Osteoblast (primary cell): ENCODE data around the gene NUDT17. TPM values are rescaled to one million over a fixed set of nuclear protein-coding genes. Genes with fewer than 3 reads are reported as not detected.

Experiments used
- DNase-seq: peaks from one replicate; pipeline ENCODE4 v3.0.0; 2011; ENCODE audit warnings: low spot score, mixed read lengths; ENCODE audit not compliant: insufficient read length; ENCODE audit errors: missing footprints
- H2AFZ ChIP-seq: 2 replicates; pipeline ENCODE4 v1.6.0; 2011; ENCODE audit warnings: mild to moderate bottlenecking, low read length
- H3K27ac ChIP-seq: 2 replicates; pipeline ENCODE4 v1.5.1; 2011; ENCODE audit warnings: mild to moderate bottlenecking, low read depth, low read length, moderate library complexity
- H3K27me3 ChIP-seq: 2 replicates; pipeline ENCODE4 v1.6.0; 2012; ENCODE audit warnings: mild to moderate bottlenecking, control low read depth, inconsistent platforms, low read length, moderate library complexity; ENCODE audit not compliant: insufficient read depth
- H3K36me3 ChIP-seq: 2 replicates; pipeline ENCODE4 v1.5.1; 2011; ENCODE audit warnings: mild to moderate bottlenecking, low read length, control low read depth, moderate library complexity; ENCODE audit not compliant: insufficient read depth
- H3K4me1 ChIP-seq: 2 replicates; pipeline ENCODE4 v1.5.1; 2011; ENCODE audit warnings: mild to moderate bottlenecking, low read length, control low read depth, moderate library complexity; ENCODE audit not compliant: insufficient read depth
- H3K4me2 ChIP-seq: 2 replicates; pipeline ENCODE4 v1.6.0; 2011; ENCODE audit warnings: mild to moderate bottlenecking, low read length; ENCODE audit not compliant: insufficient read depth
- H3K4me3 ChIP-seq: fragments of 200-600 bp; sonication (generic); 3 replicates; pipeline ENCODE4 v1.5.1; 2012; ENCODE audit warnings: mild to moderate bottlenecking, low read length, inconsistent platforms; ENCODE audit not compliant: insufficient read depth
- H3K79me2 ChIP-seq: 2 replicates; pipeline ENCODE4 v1.6.0; 2012; ENCODE audit warnings: mild to moderate bottlenecking, low read length, control low read depth, inconsistent platforms; ENCODE audit not compliant: insufficient read depth
- H3K9me3 ChIP-seq: 2 replicates; pipeline ENCODE4 v1.5.1; 2011; ENCODE audit warnings: low read depth, low read length, control low read depth
- H4K20me1 ChIP-seq: 2 replicates; pipeline ENCODE4 v1.6.0; 2012; ENCODE audit warnings: mild to moderate bottlenecking, low read length, control low read depth; ENCODE audit not compliant: insufficient read depth
- total RNA-seq: library from RNA; depleted of rRNA; stranded (reverse); fragments of >200 nt; gene quantifications from 2 replicates; pipeline ENCODE4 v1.2.3, GENCODE V29; 2012
- TF ChIP-seq, protein P1 (sequence below): IDR thresholded peaks from 2 replicates; pipeline ENCODE4 v1.5.1; 2011; ENCODE audit warnings: mild to moderate bottlenecking, low read depth, low read length, moderate library complexity; ENCODE audit errors: extremely low read depth

Gene NUDT17
- total RNA-seq, 1 donor, result 4.0 TPM

DNA sequence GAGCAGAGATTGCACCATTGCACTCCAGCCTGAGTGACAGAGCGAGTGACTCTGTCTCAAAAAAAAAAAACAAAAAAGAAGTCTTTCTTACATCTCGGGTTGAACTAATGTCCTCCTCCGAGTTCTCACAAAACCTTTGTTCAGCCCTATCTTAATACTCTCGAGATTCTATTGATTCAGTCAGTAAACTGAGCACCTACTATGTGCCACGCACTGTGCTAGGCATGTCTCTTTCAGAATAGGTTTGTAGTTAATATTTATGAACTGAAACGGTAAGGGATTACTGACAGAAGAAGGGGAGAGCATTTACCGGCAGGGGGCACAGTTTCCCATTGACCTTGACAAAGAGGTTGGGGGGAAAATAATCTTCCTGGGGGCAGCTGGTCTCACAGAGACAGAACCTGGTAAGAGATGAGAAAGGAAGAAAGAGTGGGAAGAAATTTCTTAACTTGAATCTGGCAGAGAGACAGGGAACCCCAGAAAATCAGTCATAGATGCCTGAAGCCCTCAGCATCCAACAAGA lies 10.1 kb downstream of the NUDT17 start:
- Histone ChIP-seq H3K4me2 (no peak overlapping the region), H3K9me3 (no peaks in the 10 kb centered on the region), H4K20me1 (peaks cover 18% of the 10 kb centered on the region), H3K79me2 (peaks cover 28% of the 10 kb centered on the region), H3K4me3 (no peak overlapping the region), H2AFZ (no peak overlapping the region), H3K4me1 (peaks cover 24% of the 10 kb centered on the region), H3K27me3 (no peaks in the 10 kb centered on the region), H3K27ac (no peak overlapping the region), H3K36me3 (peaks cover 66% of the 10 kb centered on the region)
- no peak for DNase-seq
- TF ChIP-seq, protein P1, sequence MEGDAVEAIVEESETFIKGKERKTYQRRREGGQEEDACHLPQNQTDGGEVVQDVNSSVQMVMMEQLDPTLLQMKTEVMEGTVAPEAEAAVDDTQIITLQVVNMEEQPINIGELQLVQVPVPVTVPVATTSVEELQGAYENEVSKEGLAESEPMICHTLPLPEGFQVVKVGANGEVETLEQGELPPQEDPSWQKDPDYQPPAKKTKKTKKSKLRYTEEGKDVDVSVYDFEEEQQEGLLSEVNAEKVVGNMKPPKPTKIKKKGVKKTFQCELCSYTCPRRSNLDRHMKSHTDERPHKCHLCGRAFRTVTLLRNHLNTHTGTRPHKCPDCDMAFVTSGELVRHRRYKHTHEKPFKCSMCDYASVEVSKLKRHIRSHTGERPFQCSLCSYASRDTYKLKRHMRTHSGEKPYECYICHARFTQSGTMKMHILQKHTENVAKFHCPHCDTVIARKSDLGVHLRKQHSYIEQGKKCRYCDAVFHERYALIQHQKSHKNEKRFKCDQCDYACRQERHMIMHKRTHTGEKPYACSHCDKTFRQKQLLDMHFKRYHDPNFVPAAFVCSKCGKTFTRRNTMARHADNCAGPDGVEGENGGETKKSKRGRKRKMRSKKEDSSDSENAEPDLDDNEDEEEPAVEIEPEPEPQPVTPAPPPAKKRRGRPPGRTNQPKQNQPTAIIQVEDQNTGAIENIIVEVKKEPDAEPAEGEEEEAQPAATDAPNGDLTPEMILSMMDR, result peak; percentile 17

DNA sequence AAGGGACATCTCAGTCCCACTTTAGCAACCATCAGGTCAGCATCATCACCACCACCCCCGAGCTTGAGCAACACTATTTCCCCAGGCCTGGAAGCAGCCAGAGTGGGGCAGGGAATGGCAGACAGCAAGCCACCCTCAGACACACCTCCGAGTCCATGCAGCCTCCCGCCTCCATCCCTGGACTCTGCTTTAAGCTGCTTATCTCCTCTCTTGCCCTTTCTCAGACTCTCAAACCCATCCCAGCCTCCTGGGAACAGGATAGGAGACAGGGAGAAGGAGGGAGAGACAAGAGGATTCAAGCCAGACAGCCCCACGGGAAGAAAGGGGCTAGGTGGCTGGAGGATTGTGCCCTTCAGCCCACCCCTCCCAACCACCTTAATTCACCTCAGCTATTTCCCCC lies 11.7 kb downstream of the NUDT17 start:
- Histone ChIP-seq H3K4me2 (peak overlapping the region; percentile 91), H3K4me1 (peaks cover 19% of the 10 kb centered on the region), H3K36me3 (peaks cover 53% of the 10 kb centered on the region), H3K27ac (peak overlapping the region; percentile 23), H3K27me3 (no peaks in the 10 kb centered on the region), H3K4me3 (no peak overlapping the region), H3K79me2 (peaks cover 28% of the 10 kb centered on the region), H3K9me3 (no peaks in the 10 kb centered on the region), H2AFZ (no peak overlapping the region), H4K20me1 (peaks cover 18% of the 10 kb centered on the region)
- TF ChIP-seq, protein P1, result no peak
- DNase-seq, result no peak

DNA sequence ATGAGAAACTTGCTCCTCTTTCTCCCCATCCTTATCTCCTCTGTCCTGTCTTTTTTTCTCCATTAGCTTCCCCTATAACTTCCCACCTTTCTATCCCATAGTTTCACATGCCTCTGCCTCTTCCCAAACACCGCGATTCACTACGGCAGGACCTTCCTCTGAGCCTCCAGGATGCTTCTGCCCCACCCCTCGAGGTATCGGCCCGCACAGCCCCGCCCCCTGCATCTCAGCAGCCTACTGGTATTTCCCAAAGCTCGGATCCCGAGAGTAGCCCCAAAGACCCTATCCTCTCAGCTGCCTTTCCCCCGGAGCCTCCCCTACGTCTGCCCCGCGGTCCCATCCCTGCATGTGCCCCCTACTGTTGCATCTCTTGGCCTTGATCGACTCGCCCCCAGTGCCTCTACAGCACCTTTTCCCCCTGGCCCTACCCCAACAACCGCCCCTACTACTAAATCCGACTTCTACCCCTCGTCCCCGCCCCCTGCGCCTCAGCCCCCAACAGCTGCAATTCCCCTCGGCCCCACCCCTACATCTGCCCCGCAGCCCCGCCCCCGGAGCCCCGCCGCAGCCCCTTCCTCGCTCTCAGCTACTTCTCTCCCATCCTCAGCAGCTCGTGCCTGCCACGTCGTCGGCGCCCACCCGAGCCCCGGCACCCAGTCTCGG lies 12.9 kb downstream of the NUDT17 start:
- Histone ChIP-seq H3K36me3 (peaks cover 44% of the 10 kb centered on the region), H3K27ac (no peak overlapping the region), H3K4me2 (peak overlapping the region; percentile 91), H3K4me1 (peaks cover 19% of the 10 kb centered on the region), H3K4me3 (peak overlapping the region; percentile 100), H3K27me3 (no peaks in the 10 kb centered on the region), H2AFZ (peak overlapping the region; percentile 70), H4K20me1 (peaks cover 18% of the 10 kb centered on the region), H3K9me3 (no peaks in the 10 kb centered on the region), H3K79me2 (peaks cover 28% of the 10 kb centered on the region)
- peak; percentile 91 for DNase-seq
- TF ChIP-seq, protein P1, result no peak

DNA sequence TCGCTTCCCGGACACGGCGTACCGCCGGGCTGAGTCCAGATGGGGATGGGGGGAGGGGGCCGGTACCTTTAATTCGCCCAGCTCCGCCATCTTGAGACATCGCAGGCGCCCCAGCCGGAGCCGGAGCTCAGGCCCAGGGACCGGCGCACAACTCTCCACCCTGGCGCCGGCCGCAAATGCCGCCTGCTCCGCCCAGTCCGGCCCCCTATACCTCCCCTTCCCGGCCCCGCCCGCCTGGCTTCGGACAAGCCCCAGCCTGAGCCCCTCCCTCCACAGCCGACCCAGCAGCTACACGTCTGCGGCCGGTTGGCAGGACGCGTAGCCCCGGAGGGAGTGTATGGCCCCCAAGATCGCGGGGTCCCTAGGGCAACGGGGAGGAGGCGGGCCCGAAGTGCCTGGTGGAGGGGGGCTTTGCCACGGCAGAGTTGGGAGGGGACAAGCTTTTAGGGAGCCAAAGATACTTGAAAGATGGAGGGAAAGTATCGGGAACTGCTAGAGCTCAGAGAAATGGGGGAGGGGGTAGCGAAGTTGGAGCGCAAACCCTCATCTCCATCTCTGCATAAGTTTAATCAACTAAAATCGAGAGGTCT lies 13.6 kb downstream of the NUDT17 start, which contains the start of gene PIAS3:
Gene PIAS3 (minus strand): TSS at position 181 of the 590 bp plus-strand sequence. CDS start 91 bp downstream, at position 90.
- peak within 1 kb of the TSS; percentile 91 for H3K4me2 ChIP-seq
- TF ChIP-seq, protein P1, result no peak

More for the DNA sequence above, 13.6 kb downstream of the NUDT17 start, which contains the start of gene PIAS3:
- Histone ChIP-seq H3K4me1 (peaks cover 19% of the 10 kb centered on the region), H3K9me3 (no peaks in the 10 kb centered on the region), H3K4me3 (peak within 1 kb of the TSS; percentile 100), H3K36me3 (peaks cover 37% of the 10 kb centered on the region), H3K27me3 (no peaks in the 10 kb centered on the region), H3K27ac (peak within 1 kb of the TSS; percentile 81), H4K20me1 (peaks cover 18% of the 10 kb centered on the region), H3K79me2 (peaks cover 28% of the 10 kb centered on the region), H2AFZ (peak within 1 kb of the TSS; percentile 88)
- DNase-seq, result peak; percentile 99
